ENCODE data around the gene NUDT4. TPM values are rescaled to one million over a fixed set of nuclear protein-coding genes. Genes with fewer than 3 reads are reported as not detected.

The NUDT4 gene
- total RNA-seq, 4 donors from 2014 or later: 16.0 to 33.8 (median 25.7) TPM

DNA sequence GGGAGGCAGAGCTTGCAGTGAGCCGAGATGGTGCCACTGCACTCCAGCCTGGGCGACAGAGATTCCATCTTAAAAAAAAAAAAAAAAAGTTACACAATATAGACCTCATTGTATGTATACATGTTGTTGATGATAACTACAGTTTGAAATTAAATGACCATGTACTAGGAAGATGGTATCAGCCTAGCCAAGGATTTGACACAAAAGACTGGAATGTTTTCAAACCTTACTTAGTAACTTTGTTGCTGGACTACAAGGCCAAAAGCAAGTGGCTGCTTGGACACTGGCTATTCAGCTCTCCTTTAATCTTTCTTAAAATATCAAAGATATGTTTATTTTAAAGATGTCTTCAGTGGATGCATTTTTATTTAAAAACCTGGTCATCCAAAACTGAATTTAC lies 18.9 kb upstream of the NUDT4 start:
- no peaks in the 10 kb centered on the region for H3K36me3 ChIP-seq
- intact Hi-C loops (cut with DNase I): no loop called here
- WGBS, 2 donors: 80 to 92% methylated on average over 2 of the region's 2 CpGs
- H3K27me3 ChIP-seq: no peaks in the 10 kb centered on the region
- no peak overlapping the region for H3K27ac ChIP-seq
- H3K4me1 ChIP-seq: no peaks in the 10 kb centered on the region
- no peak overlapping the region for H3K4me3 ChIP-seq
- no peak for DNase-seq
- H3K9me3 ChIP-seq: no peaks in the 10 kb centered on the region
- TF ChIP-seq POLR2A (IDR thresholded peaks at IDR 0.05) (no peak), CTCF (IDR thresholded peaks at IDR 0.05) (no peak)

DNA sequence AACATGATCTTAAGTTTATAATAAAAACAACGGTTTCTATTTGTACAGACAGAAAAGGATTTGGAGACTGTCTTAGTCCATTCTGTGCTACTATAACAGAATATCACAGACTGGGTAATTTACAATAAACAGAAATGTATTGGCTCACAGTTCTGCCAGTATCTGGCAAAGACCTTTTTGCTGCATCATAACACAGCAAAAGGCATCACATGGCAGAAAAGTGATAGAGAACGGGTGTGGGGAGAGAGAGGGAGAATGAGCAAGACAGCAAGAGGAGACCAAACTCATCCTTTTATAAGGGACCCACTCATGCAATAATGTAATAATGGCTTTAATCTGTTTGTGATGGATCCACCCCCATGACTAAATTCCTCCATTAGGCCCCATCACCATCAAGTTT lies 17.0 kb upstream of the NUDT4 start:
- Histone ChIP-seq H3K27me3 (no peaks in the 10 kb centered on the region), H3K4me3 (no peak overlapping the region), H3K36me3 (no peaks in the 10 kb centered on the region), H3K9me3 (no peaks in the 10 kb centered on the region), H3K4me1 (no peaks in the 10 kb centered on the region), H3K27ac (peak overlapping the region in 1 of 4 donors; percentile 3)
- DNase-seq: no peak
- 70 to 74% methylated on average over 2 of the region's 2 CpGs for WGBS, 2 donors
- TF ChIP-seq CTCF (IDR thresholded peaks at IDR 0.05) (no peak), POLR2A (IDR thresholded peaks at IDR 0.05) (no peak)
- intact Hi-C loops (cut with DNase I): no loop called here

GRCh38 chr12:93361151-93361919 lies 16.4 kb upstream of the NUDT4 start:
- WGBS, 2 donors: 75 to 79% methylated on average over 5 of the region's 5 CpGs
- Histone ChIP-seq H3K9me3 (no peaks in the 10 kb centered on the region), H3K4me3 (no peak overlapping the region), H3K27me3 (no peaks in the 10 kb centered on the region), H3K36me3 (no peaks in the 10 kb centered on the region), H3K27ac (no peak overlapping the region), H3K4me1 (no peaks in the 10 kb centered on the region)
- no peak for TF ChIP-seq CTCF (IDR thresholded peaks at IDR 0.05)
- TF ChIP-seq POLR2A (IDR thresholded peaks at IDR 0.05): no peak
- no peak for DNase-seq
- intact Hi-C loops (cut with DNase I): no loop called here

DNA sequence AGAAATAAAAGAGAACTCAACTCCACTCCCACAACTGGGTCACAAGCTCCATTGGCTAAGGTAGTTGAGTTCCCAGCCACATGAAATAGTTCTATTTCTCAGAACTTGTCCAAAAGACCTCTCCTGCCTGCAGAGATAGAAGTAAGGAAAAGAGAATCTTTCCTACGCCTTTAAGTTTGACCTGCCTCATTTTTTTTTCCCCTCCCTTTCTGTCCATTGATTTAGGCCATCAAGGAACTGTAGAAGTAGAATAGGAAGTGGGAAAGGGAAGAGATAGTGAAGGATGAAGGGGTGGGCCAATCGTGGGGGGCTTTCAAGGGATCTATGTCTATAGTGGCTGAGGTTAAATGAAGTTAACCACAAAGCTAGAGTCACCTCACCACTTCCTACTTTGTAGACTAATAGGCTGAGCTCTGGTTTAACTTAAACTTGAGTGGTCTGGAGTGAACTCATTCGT lies 13.9 kb upstream of the NUDT4 start:
- no peak overlapping the region for H3K27ac ChIP-seq
- H3K27me3 ChIP-seq: no peaks in the 10 kb centered on the region
- DNase-seq: no peak
- TF ChIP-seq POLR2A (IDR thresholded peaks at IDR 0.05) (no peak), CTCF (IDR thresholded peaks at IDR 0.05) (no peak)
- WGBS, 2 donors: 63 to 68% methylated on average over 3 of the region's 3 CpGs
- no peaks in the 10 kb centered on the region for H3K4me1 ChIP-seq
- H3K9me3 ChIP-seq: no peaks in the 10 kb centered on the region
- H3K4me3 ChIP-seq: no peak overlapping the region
- no peaks in the 10 kb centered on the region for H3K36me3 ChIP-seq
- intact Hi-C loops (cut with DNase I): no loop called here

- TF ChIP-seq POLR2A (IDR thresholded peaks at IDR 0.05): no peak
- TF ChIP-seq CTCF (IDR thresholded peaks at IDR 0.05): no peak
- WGBS, 2 donors: 60 to 70% methylated on average over 7 of the region's 7 CpGs
Observed at GRCh38 chr12:93365616-93366405, 11.9 kb upstream of the NUDT4 start.

More at GRCh38 chr12:93365616-93366405, 11.9 kb upstream of the NUDT4 start:
- H3K36me3 ChIP-seq: no peaks in the 10 kb centered on the region
- no peaks in the 10 kb centered on the region for H3K4me1 ChIP-seq
- no peaks in the 10 kb centered on the region for H3K27me3 ChIP-seq
- no peaks in the 10 kb centered on the region for H3K9me3 ChIP-seq
- intact Hi-C loops (cut with DNase I): no loop called here
- no peak overlapping the region for H3K27ac ChIP-seq
- no peak for DNase-seq
- H3K4me3 ChIP-seq: no peak overlapping the region

All from esophagus squamous epithelium (tissue), 5 donors.